Limb (tissue), 2 donors: ENCODE data around the gene ATP13A4.
"Not testable (repeated sequence)": the region's sequence is repeated elsewhere in the genome, so short reads cannot be mapped to it uniquely, and the experiment has no call there.

ENCODE experiments used
- DNase-seq, 2 donors: peaks; one replicate each; pipeline ENCODE4 v3.0.0-alpha.2; 2016; ENCODE audit errors: extremely low spot score in 2 of 2

The ATP13A4 gene

DNA sequence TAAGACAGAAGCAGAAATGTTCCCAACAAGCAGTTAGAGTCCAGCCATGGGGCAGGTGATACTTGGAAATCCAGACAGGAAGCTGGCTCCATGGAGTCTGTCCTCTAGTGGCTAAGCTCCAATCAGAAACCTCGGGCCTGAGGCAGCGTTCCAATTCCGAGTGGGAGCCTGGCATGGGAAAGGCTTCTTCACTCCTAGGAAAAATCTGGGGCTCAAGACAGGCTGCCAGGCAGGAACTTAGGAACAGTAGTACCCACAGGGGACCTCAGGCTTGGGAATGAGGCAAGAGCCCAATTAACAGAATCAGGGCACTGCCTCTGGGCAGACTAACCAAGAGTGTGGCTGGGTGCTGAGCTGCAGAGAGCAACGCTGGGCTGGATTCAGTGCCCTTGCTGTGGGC is 6.2 kb upstream of the ATP13A4 start:
- no peak for DNase-seq

DNA sequence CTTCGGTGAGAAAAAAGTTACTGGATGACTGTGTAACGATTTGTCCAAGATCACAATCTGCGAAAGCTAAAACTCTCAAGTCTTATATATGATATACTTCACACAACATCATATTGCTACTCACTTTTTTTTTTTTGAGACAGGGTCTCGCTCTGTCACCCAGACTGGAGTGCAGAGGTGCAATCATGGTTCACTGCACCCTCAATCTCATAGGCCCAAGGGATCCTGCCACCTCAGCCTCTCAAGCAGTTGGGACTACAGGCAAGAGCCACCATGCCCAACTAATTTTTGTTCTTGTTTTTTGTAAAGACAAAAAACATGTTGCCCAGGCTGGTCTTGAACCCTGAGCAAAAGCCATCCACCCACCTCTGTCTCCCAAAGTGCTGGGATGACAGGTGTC is 5.4 kb upstream of the ATP13A4 start:
- DNase-seq, result no peak

DNA sequence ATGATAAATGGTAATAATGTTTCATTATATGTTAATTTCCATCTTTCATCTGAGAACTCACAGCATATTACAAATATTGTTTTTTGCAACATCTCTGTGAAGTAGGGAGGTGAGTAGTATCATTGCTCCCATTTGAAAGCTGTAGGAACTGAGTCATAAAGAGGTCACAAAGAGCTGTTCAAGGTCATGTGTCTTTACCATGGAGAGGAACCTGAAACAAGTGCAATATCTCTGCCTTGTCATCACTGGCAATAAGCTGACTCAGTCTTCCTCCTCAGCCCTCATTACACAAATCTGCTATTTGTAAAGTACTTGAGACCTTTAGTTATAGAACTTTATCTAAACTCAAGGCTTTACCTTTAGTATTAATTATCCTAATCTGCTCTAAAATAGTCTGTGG is 4.4 kb upstream of the ATP13A4 start:
- DNase-seq, result no peak

DNA sequence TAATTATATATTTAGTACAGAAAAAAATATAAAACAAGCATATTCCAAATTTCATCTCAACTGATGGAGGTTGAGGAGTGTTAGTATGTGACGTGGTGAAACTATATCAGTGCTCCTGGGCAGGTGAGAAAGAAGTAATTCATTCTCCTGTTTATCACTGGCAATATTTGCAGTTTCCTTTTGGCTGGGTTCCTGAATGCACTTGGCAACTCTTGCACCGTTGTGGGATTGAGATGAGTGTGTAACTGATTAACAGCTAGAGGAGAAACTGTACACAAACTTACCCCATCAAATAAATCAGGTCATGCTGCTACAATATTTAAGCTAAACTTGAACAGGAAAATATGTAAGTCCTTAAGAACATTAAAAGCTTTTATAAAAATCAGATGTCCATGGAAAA is 2.1 kb upstream of the ATP13A4 start:
- no peak for DNase-seq

DNA sequence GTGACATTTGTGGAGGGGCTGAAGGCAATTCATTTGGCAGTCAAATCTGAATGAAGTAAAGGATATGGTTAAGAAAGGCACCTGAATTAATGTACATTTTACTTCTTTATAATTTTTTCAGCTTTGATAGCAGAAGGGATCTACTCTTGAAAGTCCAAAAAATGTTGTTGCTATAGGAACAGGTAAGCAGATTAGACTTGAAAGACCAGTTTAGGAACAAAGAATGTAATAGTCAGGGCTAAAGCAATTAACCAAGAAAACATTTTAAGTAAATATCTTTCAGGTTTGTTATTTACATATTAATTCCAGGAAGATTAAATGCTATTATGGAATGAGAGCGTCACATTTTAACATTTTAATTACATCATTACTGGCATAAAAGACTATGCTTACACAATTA is 1.1 kb downstream of the ATP13A4 start:
- DNase-seq, result no peak

DNA sequence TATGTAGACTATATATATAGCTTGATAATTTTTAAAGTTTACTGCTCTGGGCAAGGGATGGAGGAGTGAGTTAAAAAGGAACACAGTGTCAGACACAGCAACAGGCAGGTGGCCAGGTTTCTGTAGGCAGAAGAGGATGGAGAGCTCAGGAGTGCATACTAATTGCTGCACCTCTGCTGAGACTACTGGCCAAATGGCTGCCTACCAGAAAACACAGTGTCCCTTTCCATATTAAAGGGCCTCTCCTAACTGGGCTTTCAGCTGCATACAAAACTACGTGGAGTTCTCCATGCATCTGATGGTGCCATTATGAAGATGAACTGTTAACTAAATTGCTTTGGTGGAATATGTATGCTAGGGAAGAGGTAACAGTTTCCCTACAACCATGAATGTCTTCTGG is 1.8 kb downstream of the ATP13A4 start:
- no peak for DNase-seq

DNA sequence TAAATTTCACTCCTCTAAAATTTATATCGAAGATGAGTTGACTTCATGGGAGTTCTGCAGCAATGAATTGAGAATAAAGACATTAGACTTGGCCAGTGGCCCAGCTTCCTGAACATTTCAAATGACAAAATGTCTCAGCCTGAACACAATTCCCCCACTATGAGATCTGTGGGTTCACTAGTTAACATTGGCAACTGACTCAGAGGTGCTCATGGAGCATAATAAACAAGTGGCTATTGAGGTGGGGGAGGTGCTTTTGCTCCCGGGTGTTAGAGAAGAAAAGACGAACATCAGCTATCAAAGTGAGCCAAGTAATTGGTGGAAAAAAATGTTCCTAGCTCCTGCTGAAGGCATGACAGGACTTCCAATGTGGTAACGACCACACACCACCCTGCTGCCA is 6.3 kb downstream of the ATP13A4 start:
- no peak for DNase-seq

DNA sequence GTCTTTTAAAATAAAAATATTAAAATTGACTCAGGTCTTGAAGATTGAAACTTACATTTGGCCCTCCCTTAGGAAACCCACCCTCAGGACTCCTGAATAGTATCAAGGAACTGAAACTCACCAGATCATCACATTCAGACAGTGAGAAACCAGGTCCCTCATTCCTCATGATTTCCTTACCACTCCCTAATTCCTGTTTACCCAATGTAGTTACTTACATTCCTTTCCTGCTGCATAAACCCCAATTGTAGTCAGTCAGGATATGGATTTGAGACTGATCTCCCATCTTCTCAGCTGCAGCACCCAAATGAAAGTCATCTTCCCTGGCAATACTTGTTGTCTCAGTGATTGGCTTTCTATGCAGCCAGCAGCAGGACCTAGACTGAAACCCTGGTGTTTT is 8.6 kb downstream of the ATP13A4 start:
- no peak for DNase-seq

DNA sequence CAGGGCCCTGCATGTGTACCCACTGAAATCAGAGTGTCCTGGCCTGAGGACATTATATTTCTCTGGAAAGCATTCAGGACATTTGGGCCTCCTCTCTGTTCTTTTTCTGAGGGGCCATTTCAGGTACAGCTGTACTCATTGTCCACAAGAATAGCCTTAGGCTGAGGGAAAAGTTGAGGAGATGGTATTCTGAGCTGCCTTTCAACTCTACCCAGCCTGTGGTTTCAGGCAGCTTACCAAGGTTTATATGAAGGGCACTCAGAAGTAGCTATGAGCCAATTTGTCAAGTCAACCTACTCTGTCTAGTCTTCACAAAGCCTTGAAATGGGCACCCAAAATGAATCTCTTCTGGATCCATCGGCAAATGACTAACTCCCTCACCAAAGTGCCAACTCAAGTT is 9.4 kb downstream of the ATP13A4 start:
- DNase-seq, result no peak

DNA sequence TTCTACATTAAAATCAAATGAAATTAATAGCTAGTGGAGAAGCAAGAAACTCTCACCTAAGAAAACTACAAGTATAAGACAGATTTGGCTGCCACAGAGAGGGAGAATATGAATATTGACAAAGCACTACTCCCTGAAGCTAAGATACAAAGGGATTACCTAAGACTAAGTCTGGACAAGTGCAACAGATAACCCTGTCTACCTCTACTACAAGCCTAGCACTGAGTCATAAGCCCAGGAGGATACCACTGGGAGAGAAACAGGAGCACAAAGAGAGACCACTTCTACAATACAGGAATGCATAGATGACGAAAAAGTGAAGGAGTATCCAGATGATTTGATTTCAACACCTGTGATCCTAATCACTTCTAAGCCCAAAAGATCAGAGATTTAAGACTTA is 10.4 kb downstream of the ATP13A4 start:
- no peak for DNase-seq

DNA sequence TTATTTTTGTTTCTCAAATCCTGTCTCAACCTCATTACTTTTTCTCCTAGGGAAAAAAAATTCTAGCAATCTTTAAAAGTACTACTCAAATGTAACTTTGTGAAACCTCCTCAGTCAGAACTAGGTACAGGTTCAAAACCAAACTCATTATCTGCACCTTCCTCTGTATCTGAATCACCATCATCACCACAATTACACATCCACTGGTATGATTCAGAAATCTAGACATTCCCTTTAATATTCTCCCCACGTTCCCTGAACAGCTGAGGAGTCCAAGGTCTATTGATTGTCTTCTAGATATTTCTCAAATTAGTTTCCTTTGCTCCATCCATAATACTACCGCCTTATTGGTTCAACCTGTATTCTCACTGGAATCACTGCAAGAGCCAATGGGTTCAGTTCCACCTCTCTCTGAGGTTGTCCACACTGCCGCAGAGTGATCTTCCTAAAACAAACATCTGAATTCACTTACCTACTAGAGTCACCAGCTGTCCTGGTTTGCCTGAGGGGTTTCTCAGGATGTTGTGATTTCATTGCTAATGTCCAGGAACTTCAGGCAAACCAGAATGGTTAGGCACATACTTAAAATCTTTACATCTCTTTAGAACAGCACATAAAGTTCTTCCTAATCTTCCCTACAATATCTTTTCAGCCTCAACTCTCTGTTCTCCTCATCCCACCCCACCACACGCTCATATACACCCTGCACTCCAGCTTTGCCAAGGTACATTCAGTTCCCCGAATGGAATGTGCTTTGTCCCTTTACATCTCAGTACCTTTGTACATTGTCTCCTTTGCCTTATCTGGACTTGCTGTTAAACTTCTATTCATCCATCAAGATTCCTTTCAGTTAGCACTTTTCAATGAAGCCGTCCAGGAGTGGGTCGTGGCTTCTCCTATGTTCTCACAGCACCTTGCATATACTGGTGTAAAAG is 24.2 kb downstream of the ATP13A4 start:
- no peak for DNase-seq

DNA sequence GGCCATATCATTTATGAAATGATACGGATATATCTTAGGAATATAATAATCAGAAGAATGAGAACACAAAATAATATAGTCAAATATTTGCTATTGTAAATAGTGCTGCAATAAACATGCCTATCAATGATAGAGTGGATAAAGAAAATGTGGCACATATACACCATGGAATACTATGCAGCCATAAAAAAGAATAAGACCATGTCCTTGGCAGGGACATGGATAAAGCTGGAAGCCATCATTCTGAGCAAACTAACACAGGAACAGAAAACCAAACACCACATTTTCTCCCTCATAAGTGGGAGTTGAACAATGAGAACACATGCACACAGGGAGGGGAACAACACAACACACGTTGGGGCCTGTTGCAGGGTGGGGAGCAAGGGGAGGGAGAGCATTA is 28.6 kb downstream of the ATP13A4 start:
- DNase-seq, result not testable (repeated sequence)

DNA sequence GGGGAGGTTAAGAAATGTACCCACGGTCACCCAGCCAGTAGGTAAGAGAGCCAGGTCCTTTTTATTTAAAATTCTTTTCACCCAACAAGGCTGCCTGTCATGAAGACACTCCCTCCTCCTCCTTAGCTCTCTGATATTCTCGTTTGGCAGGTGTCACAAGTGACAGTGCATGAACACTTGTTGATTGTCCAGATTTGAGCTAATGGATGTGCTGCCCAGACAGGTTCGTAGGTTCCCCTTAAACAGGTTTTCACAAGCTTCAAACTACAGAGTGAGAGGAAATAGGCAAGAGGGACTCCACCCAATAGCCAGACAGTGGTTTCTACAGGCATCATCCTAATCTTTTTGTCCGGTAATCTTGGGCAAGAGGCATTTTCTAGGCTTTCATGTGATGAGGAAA is 32.2 kb downstream of the ATP13A4 start:
- no peak for DNase-seq

DNA sequence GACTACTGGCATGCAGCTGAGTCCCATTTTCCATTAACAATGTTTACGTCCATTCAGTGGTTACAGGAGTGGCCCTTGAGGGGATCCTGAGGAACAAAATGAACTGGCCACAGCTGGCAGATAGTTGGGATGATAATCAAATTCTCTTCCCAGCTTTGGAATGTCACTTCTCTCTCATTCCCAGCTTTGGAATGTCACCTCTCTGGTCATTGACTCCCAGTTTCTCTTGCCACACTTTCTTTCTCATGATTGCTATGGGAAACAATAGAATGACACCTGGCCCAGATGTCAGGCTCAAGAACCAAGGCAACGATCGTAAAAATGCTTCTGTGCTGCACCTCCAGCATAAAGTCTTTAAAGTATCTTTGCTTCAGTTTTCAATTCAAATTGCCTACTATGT is 34.0 kb downstream of the ATP13A4 start:
- DNase-seq, result no peak

DNA sequence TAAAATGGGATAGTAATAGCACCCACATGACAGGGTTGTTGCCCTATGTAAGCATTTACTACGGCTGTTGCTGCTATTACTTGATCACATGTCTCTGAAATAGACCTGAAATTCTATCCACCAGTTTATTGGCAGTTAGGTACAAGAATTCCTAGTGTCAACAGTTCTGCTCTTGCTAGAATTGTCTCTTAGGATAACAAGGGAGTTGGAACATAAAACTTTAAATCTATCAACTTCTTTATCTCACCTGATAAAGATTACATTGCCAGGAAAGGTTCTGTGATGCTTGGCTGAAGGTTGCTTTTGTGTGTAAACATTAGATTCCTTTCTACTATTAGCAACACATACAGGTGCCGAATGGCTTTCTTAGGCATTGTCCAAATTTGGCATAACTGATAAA is 38.7 kb downstream of the ATP13A4 start:
- DNase-seq, result no peak

DNA sequence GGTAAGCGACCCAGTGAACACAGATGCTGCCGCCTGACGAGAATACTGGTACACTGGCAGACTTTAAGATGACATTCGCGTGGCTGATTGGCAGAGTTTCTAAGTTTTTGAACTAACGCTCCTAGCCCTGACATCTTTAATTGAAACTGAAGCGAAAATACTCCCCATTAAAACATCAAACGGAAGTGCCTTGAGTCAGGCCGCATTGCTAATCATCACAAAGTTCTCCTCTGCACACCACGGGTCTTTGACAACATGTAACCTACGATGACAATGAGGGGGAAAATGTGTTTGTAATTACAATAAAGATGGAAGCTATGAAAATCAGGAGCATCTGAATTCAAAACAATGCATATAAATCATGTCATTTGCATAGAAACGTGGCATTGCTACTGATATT is 44.5 kb downstream of the ATP13A4 start:
- no peak for DNase-seq

DNA sequence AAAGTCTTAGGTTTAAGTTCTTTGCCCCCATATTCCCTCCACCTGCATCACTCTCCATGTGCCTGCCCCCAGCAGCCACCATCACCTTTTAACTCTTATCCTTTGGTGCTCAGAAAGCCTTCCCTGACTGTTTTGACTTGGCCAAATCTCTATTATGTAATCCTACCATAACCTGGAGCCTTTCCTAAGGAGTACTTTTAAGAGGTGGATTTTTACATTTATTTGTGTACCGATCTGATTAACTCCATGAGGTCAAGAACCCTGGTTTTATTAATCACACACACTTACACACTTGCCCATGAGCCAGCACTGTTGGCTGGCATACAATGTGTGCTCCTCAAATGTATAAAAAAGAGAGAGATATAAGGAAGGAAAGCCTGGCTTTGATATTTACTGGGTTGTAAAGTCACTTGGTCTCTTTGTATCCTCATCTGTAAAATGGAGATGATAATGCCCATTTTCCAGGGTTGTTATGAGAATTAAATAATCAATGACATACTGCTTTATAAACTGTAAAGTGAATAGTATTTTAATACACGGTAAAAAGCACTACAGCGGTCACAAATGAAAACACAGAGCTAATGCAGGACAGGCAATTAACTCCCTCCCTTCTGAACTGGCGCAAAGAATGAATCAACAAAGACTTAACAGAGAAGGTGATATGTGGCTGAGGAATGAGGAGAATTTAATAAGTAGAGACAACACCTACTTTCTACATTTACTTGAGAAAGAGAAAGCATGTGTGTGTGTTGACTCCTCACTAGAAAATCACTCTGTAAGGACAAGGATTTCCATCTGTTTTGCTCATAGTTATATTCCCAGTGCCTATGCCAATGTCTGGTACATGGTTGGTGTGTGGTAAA is 45.4 kb downstream of the ATP13A4 start:
- DNase-seq, result no peak

DNA sequence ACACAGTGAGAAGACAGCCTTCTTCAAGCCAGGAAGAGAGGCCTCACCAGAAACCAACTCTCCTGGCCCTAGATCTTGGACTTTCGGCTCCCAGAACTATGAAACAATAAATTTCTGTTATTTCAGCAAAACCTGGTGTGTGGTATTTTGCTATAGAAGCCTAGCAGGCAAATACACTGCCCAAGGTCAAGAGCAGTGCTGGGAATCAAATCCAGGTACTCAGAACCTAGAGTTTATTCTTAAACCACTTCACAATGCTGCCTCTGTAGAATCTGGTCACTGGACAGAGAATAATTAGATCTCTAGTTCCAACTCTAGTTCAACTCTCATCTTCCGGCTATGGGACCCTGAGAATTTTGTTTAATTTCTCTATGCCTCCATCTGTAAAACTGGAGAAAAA is 46.6 kb downstream of the ATP13A4 start:
- DNase-seq, result no peak

DNA sequence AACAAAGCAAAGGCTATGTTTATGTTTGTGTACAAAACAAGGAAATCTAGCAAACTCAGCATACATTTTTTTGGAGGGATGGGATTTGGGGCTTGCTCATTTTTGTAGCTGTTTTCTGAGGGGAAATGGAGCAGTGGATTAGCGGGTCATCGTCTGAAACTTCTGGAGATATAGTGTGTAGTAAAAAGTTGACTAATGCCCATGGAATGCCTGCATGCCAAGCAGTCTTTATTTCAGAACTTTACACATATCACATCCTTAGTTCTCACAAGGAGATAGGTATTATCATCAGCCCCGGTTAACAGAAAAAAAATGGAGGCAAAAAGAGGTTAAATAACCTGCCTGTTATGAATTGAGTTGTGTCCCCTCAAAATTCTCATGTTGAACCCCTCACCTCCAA is 47.1 kb downstream of the ATP13A4 start:
- DNase-seq, result no peak

DNA sequence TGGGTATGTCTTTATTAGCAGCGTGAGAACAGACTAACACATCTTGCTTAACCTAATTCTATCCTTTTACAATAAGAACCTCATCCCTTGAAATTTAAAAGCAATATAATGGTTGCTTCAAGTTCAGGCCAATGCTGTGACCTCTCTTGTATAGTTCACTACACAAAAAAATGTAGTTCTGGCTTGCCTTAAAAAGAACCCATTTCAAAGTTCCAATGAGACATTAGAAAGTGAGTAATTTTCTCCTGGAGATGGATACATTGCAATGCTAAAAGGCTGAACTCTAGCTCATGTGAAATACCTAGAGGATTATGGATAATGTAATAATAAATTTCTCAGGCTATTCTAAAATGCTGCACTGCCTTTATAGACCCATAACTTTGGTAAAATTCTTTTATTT is 47.8 kb downstream of the ATP13A4 start:
- DNase-seq, result no peak

DNA sequence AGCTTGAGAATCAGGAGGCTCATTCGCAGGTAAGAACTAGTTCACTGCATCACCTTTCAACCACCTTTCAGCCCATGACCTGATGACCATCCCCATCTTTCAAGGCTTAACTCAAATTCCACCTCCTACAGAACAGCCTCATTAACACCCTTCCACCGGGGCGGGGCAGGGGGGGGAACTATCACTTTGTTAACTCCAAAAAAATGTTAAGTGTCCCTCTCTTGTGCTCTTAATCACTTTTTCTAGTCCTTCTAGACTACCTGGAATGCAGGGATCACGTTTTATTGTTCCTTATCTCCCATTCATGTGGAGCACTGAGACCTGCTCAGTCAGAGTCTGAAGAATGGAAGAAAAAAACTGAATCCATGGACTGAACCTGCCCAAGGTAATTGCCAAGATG is 51.8 kb downstream of the ATP13A4 start:
- no peak for DNase-seq

DNA sequence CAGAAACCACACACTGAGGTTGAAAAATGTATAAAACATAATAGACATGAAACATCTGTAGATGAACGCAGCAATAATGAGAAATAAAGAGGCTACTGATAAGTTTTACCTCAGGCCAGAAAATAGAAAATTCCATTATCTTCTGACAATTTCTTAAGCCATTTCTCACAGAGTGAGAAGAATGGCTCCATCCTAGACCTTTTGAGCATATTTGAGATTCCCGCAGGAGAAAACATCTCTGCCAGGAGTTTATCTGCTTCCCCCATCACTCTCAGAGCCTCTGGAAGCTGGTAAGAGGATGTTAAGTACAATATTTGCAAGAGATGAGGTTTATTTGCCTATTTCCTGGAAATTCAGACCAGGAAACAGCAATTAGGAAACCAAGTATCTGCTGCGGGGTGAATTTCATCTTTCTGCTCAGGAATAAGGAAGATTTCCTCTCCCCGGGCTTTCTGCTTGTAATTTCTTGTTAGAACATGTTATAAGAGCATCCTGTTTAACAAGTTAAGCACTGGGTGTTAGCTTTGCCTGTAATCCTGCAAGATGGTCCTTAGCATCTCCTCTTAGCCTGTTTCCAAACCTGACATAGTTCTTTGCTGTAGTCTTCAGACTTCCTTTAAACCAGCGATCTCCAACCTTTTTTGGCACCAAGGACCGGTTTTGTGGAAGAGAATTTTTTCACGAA is 54.8 kb downstream of the ATP13A4 start:
- no peak for DNase-seq
